HepG2 (cell line): ENCODE data around the gene SHE. TPM values are rescaled to one million over a fixed set of nuclear protein-coding genes. Genes with fewer than 3 reads are reported as not detected.

ENCODE experiments used
- ATAC-seq: fragments of 200-7000 bp; cut with Tn5 transposase; 3 replicates; pipeline ENCODE4 v1.9.1; 2020; ENCODE audit warnings: mild to moderate bottlenecking, moderate library complexity
- BruUV-seq: library from RNA; stranded (reverse); fragments of 400-500 nt; replicated peaks from 2 replicates; lab custom pipeline; 2021; lab: Mats Ljungman, UMichigan
- CTCF ChIA-PET: fragments of 300-600 bp; formaldehyde crosslinking; extraction: SDS; loops from one replicate; lab custom pipeline; 2021; ENCODE audit warnings: low total read pairs, inconsistent platforms, low intra/inter-chr PET ratio; lab: Yijun Ruan, JAX
- POLR2A ChIA-PET: fragments of 350-600 bp; sonication (Branson Sonifier 250); formaldehyde crosslinking; loops from one replicate; lab custom pipeline; 2020; ENCODE audit warnings: antibody characterized with exemption, inconsistent platforms; lab: Yijun Ruan, JAX
- DNase-seq: peaks from one replicate; pipeline ENCODE4 v3.0.0-alpha.2; 2015; ENCODE audit warnings: low spot score
- FAIRE-seq: peaks from 3 replicates; lab custom pipeline; 2011; peaks lifted over from hg19 to GRCh38; lab: Jason Lieb, UNC
- H2AFZ ChIP-seq: one replicate; pipeline ENCODE4 v1.6.1; 2011; ENCODE audit warnings: low read length, inconsistent platforms
- H3K27ac ChIP-seq: fragments of 300-600 bp; 3 replicates; pipeline ENCODE4 v1.8.0; 2011; ENCODE audit warnings: mixed run types, mild to moderate bottlenecking, mixed read lengths, low read length, inconsistent platforms; ENCODE audit not compliant: insufficient read depth; ENCODE audit errors: extremely low read length
- H3K27me3 ChIP-seq, 2 experiments: fragments of 200-600 bp in 1 of 2; 2 replicates in 1 of 2; 3 replicates in 1 of 2; pipeline versions ENCODE4 v1.6.0 to v1.8.0; 2011; ENCODE audit warnings: low read length in 2 of 2, mild to moderate bottlenecking in 2 of 2, moderate library complexity in 2 of 2, inconsistent platforms in 1 of 2; ENCODE audit not compliant: insufficient read depth in 2 of 2, control insufficient read depth in 1 of 2
- H3K36me3 ChIP-seq, 2 experiments: fragments of 200-600 bp in 1 of 2; replicated peaks in 1 of 2; 2 replicates in 1 of 2; 3 replicates in 1 of 2; pipeline versions ENCODE4 v1.5.1 to v1.8.0; 2011; ENCODE audit warnings: low read length in 2 of 2, inconsistent platforms in 1 of 2; ENCODE audit not compliant: insufficient read depth in 2 of 2, control insufficient read depth in 1 of 2
- H3K4me1 ChIP-seq: 2 replicates; pipeline ENCODE4 v1.5.1; 2012; ENCODE audit warnings: low read length, inconsistent platforms; ENCODE audit not compliant: insufficient read depth
- H3K4me2 ChIP-seq: 2 replicates; pipeline ENCODE4 v1.6.0; 2011; ENCODE audit warnings: low read depth, low read length, inconsistent platforms
- H3K4me3 ChIP-seq, 3 experiments: fragments of 200-600 bp in 1 of 3; sonication (generic), shearing (Covaris generic) in 1 of 3; replicated peaks in 1 of 3; 2 replicates each; pipeline ENCODE4 v1.5.1; 2011 to 2016; ENCODE audit warnings: low read length in 3 of 3, inconsistent platforms in 2 of 3, low read depth in 2 of 3, mild to moderate bottlenecking in 2 of 3, control low read depth in 1 of 3, mixed read lengths in 1 of 3; ENCODE audit not compliant: insufficient read depth in 1 of 3
- H3K79me2 ChIP-seq: one replicate; pipeline ENCODE4 v1.6.1; 2011; ENCODE audit warnings: low read length, inconsistent platforms; ENCODE audit not compliant: insufficient read depth
- H3K9ac ChIP-seq: 2 replicates; pipeline ENCODE4 v1.6.0; 2011; ENCODE audit warnings: mild to moderate bottlenecking, low read depth, low read length, inconsistent platforms; ENCODE audit not compliant: insufficient read depth
- H3K9me3 ChIP-seq: 2 replicates; pipeline ENCODE4 v1.5.1; 2012; ENCODE audit warnings: mild to moderate bottlenecking, low read length
- H4K20me1 ChIP-seq: 2 replicates; pipeline ENCODE4 v1.6.0; 2011; ENCODE audit warnings: inconsistent platforms, mild to moderate bottlenecking, low read length, moderate library complexity; ENCODE audit not compliant: insufficient read depth
- DNMT3B ChIP-seq: conservative IDR thresholded peaks from 2 replicates; pipeline ENCODE4 v1.6.1; 2016; ENCODE audit warnings: missing biosample characterization, control low read depth
- DR1 ChIP-seq: sonication (generic); formaldehyde crosslinking; IDR thresholded peaks from 2 replicates; pipeline ENCODE4 v1.8.0; 2021; ENCODE audit warnings: mild to moderate bottlenecking, missing genetic modification reagents, inconsistent platforms
- HNRNPLL ChIP-seq: fragments of 200-400 bp; formaldehyde crosslinking; IDR thresholded peaks from 2 replicates; pipeline ENCODE4 v1.6.1; 2017; ENCODE audit warnings: mild to moderate bottlenecking, low read depth, low read length; ENCODE audit not compliant: poor library complexity, severe bottlenecking
- KDM6A ChIP-seq: IDR thresholded peaks from 2 replicates; pipeline ENCODE4 v1.6.1; 2016; ENCODE audit warnings: low read depth
- NFYC ChIP-seq: IDR thresholded peaks from 2 replicates; pipeline ENCODE4 v1.6.1; 2016; ENCODE audit warnings: missing genetic modification reagents, missing compliant biosample characterization
- SIX1 ChIP-seq: sonication (generic); formaldehyde crosslinking; IDR thresholded peaks from 2 replicates; pipeline ENCODE4 v1.4.0; 2020; ENCODE audit warnings: missing genetic modification reagents, borderline replicate concordance
- ZBTB38 ChIP-seq: sonication (generic); formaldehyde crosslinking; IDR thresholded peaks from 2 replicates; pipeline ENCODE4 v1.5.1; 2020; ENCODE audit warnings: mild to moderate bottlenecking, missing genetic modification reagents
- ZBTB43 ChIP-seq: sonication (generic); formaldehyde crosslinking; conservative IDR thresholded peaks from 2 replicates; pipeline ENCODE4 v1.4.0; 2020; ENCODE audit warnings: missing genetic modification reagents
- ZNF530 ChIP-seq: sonication (generic); formaldehyde crosslinking; IDR thresholded peaks from 2 replicates; pipeline ENCODE4 v1.5.0; 2020; ENCODE audit warnings: low read depth, mild to moderate bottlenecking, missing genetic modification reagents
- ZNF615 ChIP-seq: sonication (generic); formaldehyde crosslinking; IDR thresholded peaks from 2 replicates; pipeline ENCODE4 v1.5.0; 2020; ENCODE audit warnings: mild to moderate bottlenecking, missing genetic modification reagents, borderline replicate concordance
- ZNF652 ChIP-seq: IDR thresholded peaks from 2 replicates; pipeline ENCODE4 v1.6.1; 2016; ENCODE audit warnings: low read depth, borderline replicate concordance
- ZNF788 ChIP-seq: sonication (generic); formaldehyde crosslinking; IDR thresholded peaks from 2 replicates; pipeline ENCODE4 v1.5.0; 2020; ENCODE audit warnings: mild to moderate bottlenecking, missing genetic modification reagents, borderline replicate concordance
- ZNF800 ChIP-seq: sonication (generic); formaldehyde crosslinking; IDR thresholded peaks from 2 replicates; pipeline ENCODE4 v1.4.0; 2020; ENCODE audit warnings: missing genetic modification reagents
- ZNF839 ChIP-seq: sonication (generic); formaldehyde crosslinking; IDR thresholded peaks from 2 replicates; pipeline ENCODE4 v1.4.0; 2020; ENCODE audit warnings: missing genetic modification reagents, mild to moderate bottlenecking, borderline replicate concordance
- ZSCAN21 ChIP-seq: sonication (generic); formaldehyde crosslinking; IDR thresholded peaks from 2 replicates; pipeline ENCODE4 v1.8.0; 2022; ENCODE audit warnings: mild to moderate bottlenecking, missing genetic modification reagents, moderate library complexity, borderline replicate concordance
- WGBS: methylation state at CpG from one replicate; pipeline ENCODE4 v1.1.6; 2017; ENCODE audit warnings: low lambda C conversion rate; 5-methylcytosine and 5-hydroxymethylcytosine counted together
- in situ Hi-C: cut with HindIII; loops from 2 replicates; pipeline ENCODE4 v1.10.0; 2017; ENCODE audit warnings: low pct_unique_long_range_greater_than_20kb; ENCODE audit not compliant: extremely low pct_ligation_motif_present
- intact Hi-C: fragments of 100-400 bp; cut with micrococcal nuclease; formaldehyde crosslinking; loops from one replicate; pipeline ENCODE4 v1.10.0; 2022; ENCODE audit not compliant: unreplicated experiment
- polyA plus RNA-seq, 8 experiments: library from polyadenylated mRNA; depleted of rRNA in 3 of 8; stranded (reverse) in 7 of 8; unstranded in 1 of 8; fragments of >200 nt; fragmentation: Illumina TruSeq in 4 of 8; extraction: Trizol in 4 of 8; gene quantifications; 2 replicates each; pipeline versions ENCODE4 v1.2.1 to v1.2.3, GENCODE V29; 2011 to 2016; ENCODE audit warnings: low read depth in 4 of 8, missing spikeins in 1 of 8, mixed read lengths in 1 of 8; ENCODE audit not compliant: insufficient read depth in 1 of 8
- total RNA-seq, 5 experiments: library from RNA; depleted of rRNA; stranded (reverse); fragments of >200 nt; fragmentation: Illumina TruSeq; extraction: Trizol; gene quantifications; 2 replicates each; pipeline ENCODE4 v1.2.3, GENCODE V29; 2016; ENCODE audit warnings: low read depth in 1 of 5

SHE gene
- total and polyA plus RNA-seq, 2 of the 13 experiments (the other 11 are each of a cell fraction or from before 2014, with no cell fraction given) = not detected

- TF ChIP-seq ZNF652 (CRISPR knock-in tag) (no peak), ZSCAN21 (no peak), ZNF788 (CRISPR knock-in tag) (no peak), ZNF800 (CRISPR knock-in tag) (no peak), DR1 (CRISPR knock-in tag) (no peak), HNRNPLL (no peak), ZNF615 (no peak), KDM6A (CRISPR knock-in tag) (no peak), ZNF839 (CRISPR knock-in tag) (no peak), ZBTB43 (CRISPR knock-in tag) (no peak), ZNF530 (CRISPR knock-in tag) (no peak), ZBTB38 (CRISPR knock-in tag) (no peak), DNMT3B (CRISPR knock-in tag) (no peak), NFYC (CRISPR knock-in tag) (no peak), SIX1 (CRISPR knock-in tag) (no peak)
- TF ChIP-seq, all 625 proteins: peak for 0
- Histone ChIP-seq H3K36me3 (no peaks in the 10 kb centered on the region; a peak in 2 of 5 replicates), H3K27ac (no peak overlapping the region), H3K27me3 (no peaks in the 10 kb centered on the region), H3K4me3 (no peak overlapping the region), H3K9me3 (no peaks in the 10 kb centered on the region), H3K9ac (no peak overlapping the region), H4K20me1 (no peaks in the 10 kb centered on the region), H3K79me2 (no peaks in the 10 kb centered on the region), H2AFZ (no peak overlapping the region), H3K4me2 (no peak overlapping the region), H3K4me1 (peaks cover 31% of the 10 kb centered on the region)
- ATAC-seq = no peak
- in situ Hi-C loops (no loop called here), intact Hi-C loops (no loop called here)
- no peak for FAIRE-seq
- WGBS = 97% methylated on average over 10 of the region's 17 CpGs
- DNase-seq = no peak
- ChIA-PET CTCF (no interaction called here), POLR2A (no interaction called here)
- BruUV-seq = no TSS peak
These were observed 72.2 kb downstream of the SHE start for GRCh38 chr1:154429841-154430611.
